Testis (tissue), 3 donors: ENCODE results near the gene SPTBN4. TPM values are rescaled to one million over a fixed set of nuclear protein-coding genes. Genes with fewer than 3 reads are reported as not detected.
"Not testable (repeated sequence)": the region's sequence is repeated elsewhere in the genome, so short reads cannot be mapped to it uniquely, and the experiment has no call there.

Experiments used
- DNase-seq: peaks from one replicate; pipeline ENCODE4 v3.0.0-alpha.2; 2019
- H3K27ac ChIP-seq, 2 donors: fragments of 200-600 bp; sonication (generic); one replicate each; pipeline ENCODE4 v1.5.1; 2019
- H3K27me3 ChIP-seq: fragments of 200-600 bp; sonication (generic); one replicate; pipeline ENCODE4 v1.5.1; 2019
- H3K36me3 ChIP-seq: fragments of 200-600 bp; sonication (generic); one replicate; pipeline ENCODE4 v1.5.1; 2017; ENCODE audit warnings: low read depth; ENCODE audit errors: missing control alignments
- H3K4me1 ChIP-seq: fragments of 200-600 bp; sonication (generic); one replicate; pipeline ENCODE4 v1.5.1; 2019
- H3K4me3 ChIP-seq, 2 donors: fragments of 200-600 bp; sonication (generic); one replicate each; pipeline ENCODE4 v1.5.1; 2017 to 2019
- H3K9me3 ChIP-seq: fragments of 200-600 bp; sonication (generic); one replicate; pipeline ENCODE4 v1.5.1; 2017
- POLR2A ChIP-seq: fragments of 450-650 bp; IDR thresholded peaks from one replicate; pipeline ENCODE4 v1.6.1; 2017; ENCODE audit warnings: antibody characterized with exemption, mild to moderate bottlenecking, moderate library complexity
- WGBS, 2 donors: methylation state at CpG; one replicate each; pipeline ENCODE4 v1.1.5; 2018; 5-methylcytosine and 5-hydroxymethylcytosine counted together
- intact Hi-C: fragments of 100-400 bp; cut with DNase I; formaldehyde crosslinking; loops from one replicate; pipeline ENCODE4 v1.15.1; 2023; ENCODE audit warnings: low total_unique reads
- polyA plus RNA-seq: library from polyadenylated mRNA; stranded (reverse); fragments of 350-450 nt; fragmentation: Illumina TruSeq; extraction: RNeasy Lipid Tissue Mini Kit (QIAGEN cat#74804); gene quantifications from one replicate; pipeline ENCODE4 v1.2.3, GENCODE V29; 2014; ENCODE audit warnings: low read depth, low replicate concordance; ENCODE audit not compliant: insufficient read depth
- total RNA-seq, 2 donors: library from RNA; depleted of rRNA; stranded (reverse); fragments of >200 nt; gene quantifications; one replicate each; pipeline ENCODE4 v1.2.3, GENCODE V29; 2016
- TF ChIP-seq, protein P1 (sequence below), 3 experiments: fragments of 450-650 bp in 2 of 3; fragments of 200-600 bp in 1 of 3; sonication (generic) in 1 of 3; IDR thresholded peaks; one replicate each; pipeline ENCODE4 v1.5.1; 2016 to 2019; ENCODE audit warnings: antibody characterized with exemption in 3 of 3, mild to moderate bottlenecking in 2 of 3, moderate library complexity in 1 of 3

Gene SPTBN4
- total and polyA plus RNA-seq, 3 donors from 2014 or later, result 7.2 to 27.9 (median 18.3) TPM

DNA sequence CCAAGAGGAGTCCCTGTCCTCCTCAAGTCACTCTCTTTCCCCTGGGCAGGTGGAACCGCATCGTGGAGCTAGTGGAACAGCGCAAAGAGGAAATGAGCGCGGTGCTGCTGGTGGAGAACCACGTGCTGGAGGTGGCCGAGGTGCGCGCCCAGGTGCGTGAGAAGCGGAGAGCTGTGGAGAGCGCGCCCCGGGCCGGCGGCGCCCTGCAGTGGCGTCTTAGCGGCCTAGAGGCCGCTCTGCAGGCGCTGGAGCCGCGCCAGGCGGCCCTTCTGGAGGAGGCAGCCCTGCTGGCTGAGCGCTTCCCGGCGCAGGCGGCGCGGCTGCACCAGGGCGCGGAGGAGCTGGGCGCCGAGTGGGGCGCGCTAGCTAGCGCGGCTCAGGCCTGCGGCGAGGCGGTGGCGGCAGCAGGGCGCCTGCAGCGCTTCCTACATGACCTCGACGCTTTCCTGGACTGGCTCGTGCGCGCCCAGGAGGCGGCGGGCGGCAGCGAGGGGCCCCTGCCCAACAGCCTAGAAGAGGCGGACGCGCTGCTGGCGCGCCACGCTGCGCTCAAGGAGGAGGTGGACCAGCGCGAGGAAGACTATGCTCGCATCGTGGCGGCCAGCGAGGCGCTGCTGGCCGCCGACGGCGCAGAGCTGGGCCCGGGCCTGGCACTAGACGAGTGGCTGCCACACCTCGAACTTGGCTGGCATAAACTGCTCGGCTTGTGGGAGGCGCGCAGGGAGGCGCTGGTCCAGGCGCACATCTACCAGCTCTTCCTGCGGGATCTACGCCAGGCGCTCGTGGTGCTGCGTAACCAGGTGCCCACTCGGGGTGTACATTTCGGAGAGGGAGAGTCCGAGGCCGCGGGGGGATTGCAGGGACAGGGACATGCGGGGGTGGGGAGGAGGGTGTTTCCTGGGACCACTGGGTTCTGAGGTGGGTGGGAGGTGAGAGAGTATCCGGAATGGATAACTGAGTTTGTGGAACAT lies 52.8 kb downstream of the SPTBN4 start:
- Histone ChIP-seq H3K36me3 (no peaks in the 10 kb centered on the region), H3K4me3 (peak overlapping the region; percentile 9 to 21), H3K27me3 (no peaks in the 10 kb centered on the region), H3K4me1 (peaks cover 4% of the 10 kb centered on the region), H3K27ac (no peak overlapping the region), H3K9me3 (no peaks in the 10 kb centered on the region)
- no peak for DNase-seq
- 45 to 49% methylated on average over 43 to 82 of the region's 91 CpGs for WGBS, 2 donors
- TF ChIP-seq, protein P1, sequence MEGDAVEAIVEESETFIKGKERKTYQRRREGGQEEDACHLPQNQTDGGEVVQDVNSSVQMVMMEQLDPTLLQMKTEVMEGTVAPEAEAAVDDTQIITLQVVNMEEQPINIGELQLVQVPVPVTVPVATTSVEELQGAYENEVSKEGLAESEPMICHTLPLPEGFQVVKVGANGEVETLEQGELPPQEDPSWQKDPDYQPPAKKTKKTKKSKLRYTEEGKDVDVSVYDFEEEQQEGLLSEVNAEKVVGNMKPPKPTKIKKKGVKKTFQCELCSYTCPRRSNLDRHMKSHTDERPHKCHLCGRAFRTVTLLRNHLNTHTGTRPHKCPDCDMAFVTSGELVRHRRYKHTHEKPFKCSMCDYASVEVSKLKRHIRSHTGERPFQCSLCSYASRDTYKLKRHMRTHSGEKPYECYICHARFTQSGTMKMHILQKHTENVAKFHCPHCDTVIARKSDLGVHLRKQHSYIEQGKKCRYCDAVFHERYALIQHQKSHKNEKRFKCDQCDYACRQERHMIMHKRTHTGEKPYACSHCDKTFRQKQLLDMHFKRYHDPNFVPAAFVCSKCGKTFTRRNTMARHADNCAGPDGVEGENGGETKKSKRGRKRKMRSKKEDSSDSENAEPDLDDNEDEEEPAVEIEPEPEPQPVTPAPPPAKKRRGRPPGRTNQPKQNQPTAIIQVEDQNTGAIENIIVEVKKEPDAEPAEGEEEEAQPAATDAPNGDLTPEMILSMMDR (IDR thresholded peaks at IDR 0.05), result no peak
- no peak for TF ChIP-seq POLR2A
- intact Hi-C loops, result no loop called here

DNA sequence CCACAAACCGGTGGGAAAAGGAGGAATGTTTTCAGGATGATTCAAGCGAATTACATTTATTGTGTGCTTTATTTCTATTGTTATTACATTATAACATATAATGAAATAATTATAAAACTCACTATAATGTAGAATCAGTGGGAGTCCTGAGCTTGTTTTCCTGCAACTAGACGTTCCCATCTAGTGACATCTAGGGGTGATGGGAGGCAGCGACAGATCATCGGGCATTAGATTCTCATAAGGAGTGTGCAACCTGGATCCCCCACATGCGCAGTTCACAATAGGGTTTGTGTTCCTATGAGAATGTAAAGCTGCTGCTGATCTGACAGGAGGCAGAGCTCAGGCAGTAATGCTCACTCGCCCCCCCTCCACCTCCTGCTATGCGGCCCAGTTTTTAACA lies 54.5 kb downstream of the SPTBN4 start:
- Histone ChIP-seq H3K27ac (no peak overlapping the region), H3K9me3 (no peaks in the 10 kb centered on the region), H3K36me3 (no peaks in the 10 kb centered on the region), H3K27me3 (no peaks in the 10 kb centered on the region), H3K4me3 (no peak overlapping the region), H3K4me1 (peaks cover 4% of the 10 kb centered on the region)
- WGBS, 2 donors, result 83% methylated on average over 7 to 8 of the region's 8 CpGs
- intact Hi-C loops, result no loop called here
- TF ChIP-seq, protein P1 (IDR thresholded peaks at IDR 0.05), result no peak
- TF ChIP-seq POLR2A, result no peak
- DNase-seq, result no peak

DNA sequence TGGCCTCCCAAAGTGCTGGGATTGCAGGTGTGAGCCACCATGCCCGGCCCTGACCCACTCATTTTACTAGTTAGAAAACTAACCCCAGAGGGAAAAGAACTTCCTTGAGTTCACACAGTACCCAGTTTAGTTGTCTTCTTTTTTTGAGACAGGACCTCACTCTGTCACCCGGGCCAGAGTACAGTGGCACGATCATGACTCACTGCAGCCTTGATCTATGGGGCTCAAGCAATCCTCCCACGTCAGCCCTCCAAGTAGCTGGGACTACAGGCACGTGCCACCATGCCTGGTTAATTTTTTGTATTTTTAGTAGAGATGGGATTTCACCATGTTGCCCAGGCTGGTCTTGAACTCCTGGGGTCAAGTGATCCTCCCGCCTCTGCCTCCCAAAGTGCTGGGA lies 55.1 kb downstream of the SPTBN4 start:
- H3K27ac ChIP-seq, H3K9me3 ChIP-seq, H3K4me1 ChIP-seq, H3K4me3 ChIP-seq, intact Hi-C loops, H3K27me3 ChIP-seq, DNase-seq, H3K36me3 ChIP-seq: not testable (repeated sequence)
- WGBS, 2 donors, result 82 to 83% methylated on average over 6 of the region's 6 CpGs

DNA sequence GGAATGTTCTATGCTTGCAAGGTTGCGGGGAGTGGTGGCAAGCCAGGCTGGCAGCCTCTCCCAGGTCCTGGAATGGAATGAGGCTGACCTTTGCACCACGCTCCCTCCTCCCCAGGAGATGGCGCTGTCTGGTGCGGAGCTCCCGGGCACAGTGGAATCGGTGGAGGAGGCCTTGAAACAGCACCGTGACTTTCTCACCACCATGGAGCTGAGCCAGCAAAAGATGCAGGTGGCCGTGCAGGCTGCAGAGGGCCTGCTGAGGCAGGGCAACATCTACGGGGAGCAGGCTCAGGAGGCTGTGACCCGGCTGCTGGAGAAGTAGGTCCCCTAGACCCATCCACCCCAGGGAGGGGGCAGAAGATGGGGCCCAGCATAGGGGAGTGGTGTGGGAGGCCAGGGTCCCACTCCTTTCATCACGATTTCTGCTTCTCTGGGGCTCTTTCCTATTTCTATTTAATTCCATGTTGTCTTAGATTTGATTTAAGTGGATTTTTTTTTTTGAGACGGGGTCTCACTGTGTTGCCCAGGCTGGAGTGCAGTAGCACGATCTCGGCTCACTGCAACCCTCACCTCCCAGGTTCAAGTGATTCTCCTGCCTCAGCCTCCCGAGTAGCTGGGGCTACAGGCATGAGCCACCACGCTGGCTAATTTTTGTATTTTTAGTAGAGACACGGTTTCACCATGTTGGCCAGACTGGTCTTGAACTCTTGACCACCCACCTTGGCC lies 56.7 kb downstream of the SPTBN4 start:
- Histone ChIP-seq H3K4me1 (peaks cover 4% of the 10 kb centered on the region), H3K27ac (no peak overlapping the region), H3K4me3 (no peak overlapping the region), H3K27me3 (no peaks in the 10 kb centered on the region), H3K36me3 (no peaks in the 10 kb centered on the region), H3K9me3 (no peaks in the 10 kb centered on the region)
- TF ChIP-seq, protein P1 (IDR thresholded peaks at IDR 0.05), result peak; percentile 47 to 66 (median 58)
- no peak for TF ChIP-seq POLR2A
- DNase-seq, result peak; percentile 81
- intact Hi-C loops, result no loop called here
- WGBS, 2 donors, result 48 to 68% methylated on average over 15 to 17 of the region's 17 CpGs

DNA sequence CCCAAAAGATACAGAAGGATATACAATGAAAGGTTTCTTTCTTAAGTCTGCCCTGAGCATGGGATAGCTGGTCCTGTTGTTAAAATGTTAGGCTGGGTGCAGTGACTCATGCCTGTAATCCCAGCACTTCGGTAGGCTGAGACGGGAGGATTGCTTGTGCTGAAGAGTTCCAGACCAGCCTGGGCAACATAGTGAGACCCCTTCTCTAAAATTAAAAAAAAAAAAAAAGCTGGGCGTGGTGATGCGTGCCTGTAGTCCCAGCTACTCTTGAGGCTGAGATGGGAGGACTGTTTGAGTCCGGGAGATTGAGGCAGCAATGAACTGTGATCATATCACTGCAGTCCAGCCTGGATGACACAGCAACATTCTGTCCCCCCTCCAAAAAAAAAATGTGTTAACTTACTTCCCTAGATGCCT lies 57.3 kb downstream of the SPTBN4 start:
- no peaks in the 10 kb centered on the region for H3K36me3 ChIP-seq
- DNase-seq, result no peak
- no peak overlapping the region for H3K27ac ChIP-seq
- no peak for TF ChIP-seq POLR2A
- TF ChIP-seq, protein P1 (IDR thresholded peaks at IDR 0.05), result no peak
- H3K9me3 ChIP-seq, result no peaks in the 10 kb centered on the region
- WGBS, 2 donors, result 85 to 89% methylated on average over 5 of the region's 5 CpGs
- H3K4me1 ChIP-seq, result peaks cover 4% of the 10 kb centered on the region
- H3K4me3 ChIP-seq, result no peak overlapping the region
- no peaks in the 10 kb centered on the region for H3K27me3 ChIP-seq
- intact Hi-C loops, result no loop called here
